ENCODE data around the gene CDK5RAP3.

The CDK5RAP3 gene

GRCh38 chr17:47993964-47994363 is 23.1 kb downstream of the CDK5RAP3 start:
- no peaks in the 10 kb centered on the region for H3K36me3 Mint-ChIP-seq (ENCODE audit: low read depth)
- TF ChIP-seq CTCF (IDR thresholded peaks at IDR 0.05; ENCODE audit: unreplicated experiment in 3 of 3) = no peak
- H3K27ac Mint-ChIP-seq = peak overlapping the region in 2 of 3 experiments; percentile 46 to 75
- H3K27me3 Mint-ChIP-seq (ENCODE audit: low read depth) = peaks cover 36% of the 10 kb centered on the region
- H3K4me1 Mint-ChIP-seq = peaks cover 72% of the 10 kb centered on the region
- H3K4me3 Mint-ChIP-seq = peak overlapping the region in 1 of 3 experiments; percentile 19
- no peaks in the 10 kb centered on the region for H3K9me3 Mint-ChIP-seq

- Mint-ChIP-seq H3K4me1 (peaks cover 68% of the 10 kb centered on the region), H3K36me3 (ENCODE audit: low read depth) (no peaks in the 10 kb centered on the region), H3K27me3 (ENCODE audit: low read depth) (peaks cover 28% of the 10 kb centered on the region), H3K9me3 (no peaks in the 10 kb centered on the region), H3K4me3 (no peak overlapping the region), H3K27ac (peak overlapping the region in 2 of 3 experiments; percentile 46 to 75)
- no peak for TF ChIP-seq CTCF (IDR thresholded peaks at IDR 0.05; ENCODE audit: unreplicated experiment in 3 of 3)
Measured at GRCh38 chr17:47994724-47995123, 23.8 kb downstream of the CDK5RAP3 start.

- Mint-ChIP-seq H3K36me3 (ENCODE audit: low read depth) (no peaks in the 10 kb centered on the region), H3K9me3 (no peaks in the 10 kb centered on the region), H3K27ac (peak overlapping the region in 1 of 3 experiments; percentile 75), H3K4me3 (no peak overlapping the region), H3K4me1 (peaks cover 71% of the 10 kb centered on the region), H3K27me3 (ENCODE audit: low read depth) (peaks cover 27% of the 10 kb centered on the region)
- TF ChIP-seq CTCF (IDR thresholded peaks at IDR 0.05; ENCODE audit: unreplicated experiment in 3 of 3) = no peak
Measured at GRCh38 chr17:47995241-47995935, 24.5 kb downstream of the CDK5RAP3 start.

GRCh38 chr17:47996201-47996600 is 25.3 kb downstream of the CDK5RAP3 start:
- peaks cover 66% of the 10 kb centered on the region for H3K4me1 Mint-ChIP-seq
- no peak for TF ChIP-seq CTCF (IDR thresholded peaks at IDR 0.05; ENCODE audit: unreplicated experiment in 3 of 3)
- peak overlapping the region in 2 of 3 experiments; percentile 31 to 57 for H3K4me3 Mint-ChIP-seq
- H3K9me3 Mint-ChIP-seq = no peaks in the 10 kb centered on the region
- H3K36me3 Mint-ChIP-seq (ENCODE audit: low read depth) = no peaks in the 10 kb centered on the region
- peak overlapping the region in 2 of 3 experiments; percentile 56 to 75 for H3K27ac Mint-ChIP-seq
- H3K27me3 Mint-ChIP-seq (ENCODE audit: low read depth) = peaks cover 23% of the 10 kb centered on the region

GRCh38 chr17:47997586-47997985 is 26.7 kb downstream of the CDK5RAP3 start:
- Mint-ChIP-seq H3K4me3 (no peak overlapping the region), H3K4me1 (peaks cover 66% of the 10 kb centered on the region), H3K36me3 (ENCODE audit: low read depth) (no peaks in the 10 kb centered on the region), H3K27ac (peak overlapping the region in 2 of 3 experiments; percentile 23 to 64), H3K27me3 (ENCODE audit: low read depth) (peaks cover 23% of the 10 kb centered on the region), H3K9me3 (no peaks in the 10 kb centered on the region)
- no peak for TF ChIP-seq CTCF (IDR thresholded peaks at IDR 0.05; ENCODE audit: unreplicated experiment in 3 of 3)

GRCh38 chr17:47998044-47998443 is 27.1 kb downstream of the CDK5RAP3 start:
- Mint-ChIP-seq H3K36me3 (ENCODE audit: low read depth) (no peaks in the 10 kb centered on the region), H3K27ac (peak overlapping the region in 2 of 3 experiments; percentile 57 to 64), H3K9me3 (no peaks in the 10 kb centered on the region), H3K4me1 (peaks cover 66% of the 10 kb centered on the region), H3K27me3 (ENCODE audit: low read depth) (peaks cover 23% of the 10 kb centered on the region), H3K4me3 (no peak overlapping the region)
- TF ChIP-seq CTCF (IDR thresholded peaks at IDR 0.05; ENCODE audit: unreplicated experiment in 3 of 3) = no peak

Data from nephron (organoid).